ENCODE results near the gene MYH10.

Gene MYH10

GRCh38 chr17:8503368-8503767, 127.2 kb downstream of the MYH10 start:
- H3K27ac ChIP-seq: peak overlapping the region; percentile 35 to 81
- no peak overlapping the region for H3K4me3 ChIP-seq
- DNase-seq (ENCODE audit: low spot score): no peak
- TF ChIP-seq CTCF (IDR thresholded peaks at IDR 0.05): no peak

GRCh38 chr17:8502126-8502525, 128.4 kb downstream of the MYH10 start:
- no peak for DNase-seq (ENCODE audit: low spot score)
- no peak overlapping the region for H3K4me3 ChIP-seq

GRCh38 chr17:8500609-8501008, 129.9 kb downstream of the MYH10 start:
- no peak for DNase-seq (ENCODE audit: low spot score)
- Histone ChIP-seq H3K4me3 (no peak overlapping the region), H3K27ac (peak overlapping the region in 1 of 2 donors; percentile 64)
- TF ChIP-seq CTCF (IDR thresholded peaks at IDR 0.05): no peak

More at GRCh38 chr17:8502126-8502525, 128.4 kb downstream of the MYH10 start:
- TF ChIP-seq CTCF (IDR thresholded peaks at IDR 0.05): no peak
- peak overlapping the region; percentile 16 to 81 for H3K27ac ChIP-seq

DNA sequence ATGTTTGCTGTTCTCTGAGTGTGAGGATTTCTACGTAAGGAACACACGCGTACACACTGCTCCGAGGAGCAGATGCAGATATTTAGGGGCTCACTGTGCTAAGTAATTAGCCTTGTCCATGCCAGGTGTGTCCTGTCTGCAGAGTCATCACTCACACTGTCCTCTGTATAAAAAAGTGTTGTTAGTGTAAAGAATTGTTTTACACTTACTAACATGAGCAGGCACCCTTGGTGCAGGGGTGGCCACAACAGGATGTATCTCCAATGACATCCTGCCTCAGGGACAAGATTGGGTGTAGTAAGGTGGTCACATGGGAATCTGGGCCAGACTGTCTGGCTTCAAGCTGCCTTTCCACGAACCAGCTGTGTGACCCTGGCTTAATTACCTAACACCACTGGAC, 130.9 kb downstream of the MYH10 start:
- no peak overlapping the region for H3K4me3 ChIP-seq
- no peak for TF ChIP-seq CTCF (IDR thresholded peaks at IDR 0.05)
- DNase-seq (ENCODE audit: low spot score): no peak
- H3K27ac ChIP-seq: peak overlapping the region; percentile 5 to 41

DNA sequence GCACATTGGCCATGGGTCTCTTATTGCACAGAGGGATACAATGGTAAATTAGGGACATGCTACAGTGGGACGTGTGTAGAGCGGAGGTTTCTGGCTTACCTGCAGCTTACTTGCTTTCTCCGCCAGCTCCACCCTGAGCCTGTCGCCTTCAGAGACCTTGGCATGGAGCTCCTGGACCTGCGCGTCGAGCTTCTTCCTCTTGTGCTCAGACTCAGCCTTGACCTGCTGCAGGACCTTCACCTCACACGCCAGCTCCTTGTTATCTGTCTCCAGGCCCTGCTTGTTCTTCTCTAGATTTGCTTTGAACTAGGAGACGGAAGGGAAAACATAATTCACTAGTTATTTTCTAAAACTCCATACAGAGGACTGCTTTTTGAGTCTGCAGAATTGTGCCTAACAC, 131.4 kb downstream of the MYH10 start:
- no peak overlapping the region for H3K4me3 ChIP-seq
- H3K27ac ChIP-seq: no peak overlapping the region
- no peak for DNase-seq (ENCODE audit: low spot score)
- no peak for TF ChIP-seq CTCF (IDR thresholded peaks at IDR 0.05)

GRCh38 chr17:8496081-8496480, 134.4 kb downstream of the MYH10 start:
- no peak for DNase-seq (ENCODE audit: low spot score)
- Histone ChIP-seq H3K4me3 (no peak overlapping the region), H3K27ac (peak overlapping the region in 1 of 2 donors; percentile 29)
- TF ChIP-seq CTCF (IDR thresholded peaks at IDR 0.05): no peak

- no peak for DNase-seq (ENCODE audit: low spot score)
- no peak for TF ChIP-seq CTCF (IDR thresholded peaks at IDR 0.05)
- no peak overlapping the region for H3K4me3 ChIP-seq
- peak overlapping the region in 1 of 2 donors; percentile 40 for H3K27ac ChIP-seq
These were observed 135.9 kb downstream of the MYH10 start for GRCh38 chr17:8494506-8495111.
